Neural cell (in vitro differentiated cells): ENCODE measurements around the gene RBAK.
"Not testable (repeated sequence)": the region's sequence is repeated elsewhere in the genome, so short reads cannot be mapped to it uniquely, and the experiment has no call there.

Experiments used
- CTCF ChIP-seq: fragments of 450-650 bp; IDR thresholded peaks from 2 replicates; pipeline ENCODE4 v1.5.1; 2014; ENCODE audit warnings: antibody characterized with exemption, mild to moderate bottlenecking, moderate library complexity; ENCODE audit not compliant: poor library complexity, severe bottlenecking
- EP300 ChIP-seq: fragments of 450-650 bp; conservative IDR thresholded peaks from 2 replicates; pipeline ENCODE4 v1.6.1; 2014; ENCODE audit warnings: antibody characterized with exemption, mild to moderate bottlenecking, moderate library complexity; ENCODE audit not compliant: poor library complexity, severe bottlenecking
- EZH2 ChIP-seq: fragments of 200-600, 300-800 bp; shearing (Covaris generic), sonication (generic); IDR thresholded peaks from 2 replicates; pipeline ENCODE4 v1.6.1; 2014; ENCODE audit warnings: antibody characterized with exemption, low read length, borderline replicate concordance, mild to moderate bottlenecking; ENCODE audit not compliant: insufficient read depth, poor library complexity, severe bottlenecking
- MXI1 ChIP-seq: fragments of 450-650 bp; conservative IDR thresholded peaks from 2 replicates; pipeline ENCODE4 v1.6.1; 2014; ENCODE audit warnings: antibody characterized with exemption, mild to moderate bottlenecking; ENCODE audit not compliant: poor library complexity, severe bottlenecking
- POLR2AphosphoS5 ChIP-seq: IDR thresholded peaks from 2 replicates; pipeline ENCODE4 v1.6.1; 2012
- RAD21 ChIP-seq: fragments of 450-650 bp; conservative IDR thresholded peaks from 2 replicates; pipeline ENCODE4 v1.6.1; 2014; ENCODE audit warnings: antibody characterized with exemption, mild to moderate bottlenecking, moderate library complexity
- REST ChIP-seq: IDR thresholded peaks from 2 replicates; pipeline ENCODE4 v1.6.1; 2012; ENCODE audit warnings: borderline replicate concordance
- SMC3 ChIP-seq: fragments of 450-650 bp; conservative IDR thresholded peaks from 2 replicates; pipeline ENCODE4 v1.6.1; 2014; ENCODE audit warnings: antibody characterized with exemption, mild to moderate bottlenecking, moderate library complexity; ENCODE audit not compliant: poor library complexity
- TAF1 ChIP-seq: IDR thresholded peaks from 2 replicates; pipeline ENCODE4 v1.6.1; 2012; ENCODE audit warnings: low read depth

- not testable (repeated sequence) for TF ChIP-seq CTCF, POLR2AphosphoS5, RAD21, EZH2, EP300, TAF1, MXI1, SMC3, REST
These were observed 29.5 kb downstream of the RBAK start for GRCh38 chr7:5075187-5075586.
